GM12891 (cell line): ENCODE measurements around the gene KLRC2. TPM values are rescaled to one million over a fixed set of nuclear protein-coding genes. Genes with fewer than 3 reads are reported as not detected.
"Not testable (repeated sequence)": the region's sequence is repeated elsewhere in the genome, so short reads cannot be mapped to it uniquely, and the experiment has no call there.

Experiments
- DNase-seq: peaks from one replicate; pipeline ENCODE4 v3.0.0; 2011; ENCODE audit warnings: low spot score; ENCODE audit not compliant: insufficient read length
- FAIRE-seq: peaks from 2 replicates; lab custom pipeline; 2011; peaks lifted over from hg19 to GRCh38; lab: Jason Lieb, UNC
- PAX5 ChIP-seq: IDR thresholded peaks from 2 replicates; pipeline ENCODE4 v1.6.1; 2011; ENCODE audit warnings: low read length, moderate library complexity, mild to moderate bottlenecking; ENCODE audit not compliant: insufficient read depth, severe bottlenecking
- POLR2A ChIP-seq: IDR thresholded peaks from 2 replicates; pipeline ENCODE4 v1.6.1; 2011; ENCODE audit warnings: low read depth, low read length, control low read depth
- POLR2AphosphoS5 ChIP-seq: IDR thresholded peaks from 2 replicates; pipeline ENCODE4 v1.6.1; 2011; ENCODE audit warnings: low read depth, low read length, control low read depth
- POU2F2 ChIP-seq: IDR thresholded peaks from 2 replicates; pipeline ENCODE4 v1.6.1; 2011; ENCODE audit warnings: low read depth, mild to moderate bottlenecking, control low read depth, low read length, moderate library complexity
- SPI1 ChIP-seq: IDR thresholded peaks from 2 replicates; pipeline ENCODE4 v1.6.1; 2011; ENCODE audit warnings: low read depth, low read length, control low read depth
- TAF1 ChIP-seq: IDR thresholded peaks from 2 replicates; pipeline ENCODE4 v1.6.1; 2011; ENCODE audit warnings: low read depth, low read length, control low read depth
- polyA plus RNA-seq: library from polyadenylated mRNA; unstranded; fragments of >200 nt; gene quantifications from one replicate; pipeline ENCODE4 v1.2.1, GENCODE V29; 2012; ENCODE audit warnings: low read depth, missing spikeins, inconsistent platforms; ENCODE audit not compliant: missing spikeins

KLRC2 gene
- not detected for polyA plus RNA-seq

DNA sequence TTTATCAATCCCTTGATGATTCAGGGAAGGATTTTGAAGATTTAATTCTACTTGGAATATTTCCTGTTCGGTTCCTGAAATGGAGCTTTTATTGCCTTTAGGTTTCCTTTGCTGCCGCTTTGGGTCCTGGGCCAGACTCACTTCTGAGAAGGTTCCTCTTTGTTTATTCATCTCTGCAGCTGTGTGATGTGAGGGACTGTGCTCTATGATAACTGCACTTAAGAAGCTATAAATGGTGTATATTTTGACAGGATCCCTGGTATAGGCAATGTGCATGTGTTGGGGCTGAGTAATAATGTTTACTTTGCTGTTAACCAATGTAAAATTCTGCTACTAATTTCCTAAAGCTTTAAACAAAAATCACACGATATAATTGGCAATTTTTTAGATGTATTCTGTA is at the start of gene KLRC2:
TSS of gene KLRC2 (minus strand) at position 195 of the 400 bp plus-strand sequence. CDS start at position 171, 24 bp downstream.
- not testable (repeated sequence) for FAIRE-seq, DNase-seq

- FAIRE-seq, DNase-seq: not testable (repeated sequence)
Observed at GRCh38 chr12:10481901-10482300, 46.1 kb upstream of the KLRC2 start.

DNA sequence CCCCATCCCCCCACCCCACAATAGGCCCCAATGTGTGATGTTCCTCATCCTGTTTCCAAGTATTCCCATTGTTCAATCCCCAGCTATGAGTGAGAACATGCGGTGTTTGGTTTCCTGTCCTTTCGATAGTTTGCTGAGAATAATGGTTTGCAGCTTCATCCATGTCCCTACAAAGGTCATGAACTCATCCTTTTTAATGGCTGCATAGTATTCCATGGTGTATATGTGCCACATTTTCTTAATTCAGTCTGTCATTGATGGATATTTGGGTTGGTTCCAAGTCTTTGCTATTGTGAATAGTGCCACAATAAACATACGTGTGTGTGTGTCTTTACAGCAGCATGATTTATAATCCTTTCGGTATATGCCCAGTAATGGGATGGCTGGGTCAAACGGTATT is 37.0 kb upstream of the KLRC2 start:
- not testable (repeated sequence) for FAIRE-seq, DNase-seq

- TF ChIP-seq TAF1 (no peak), POLR2A (no peak), POU2F2 (no peak), POLR2AphosphoS5 (no peak), PAX5 (no peak), SPI1 (no peak)
- FAIRE-seq: no peak
- no peak for DNase-seq
Observed at GRCh38 chr12:10469701-10470100, 33.9 kb upstream of the KLRC2 start.

GRCh38 chr12:10466311-10466710 is 30.5 kb upstream of the KLRC2 start:
- TF ChIP-seq POLR2A (no peak), POLR2AphosphoS5 (no peak), POU2F2 (no peak), PAX5 (no peak), TAF1 (no peak), SPI1 (no peak)
- FAIRE-seq (no peak), DNase-seq (no peak)

- TF ChIP-seq SPI1 (no peak), PAX5 (no peak), POLR2AphosphoS5 (no peak), POLR2A (no peak), POU2F2 (no peak), TAF1 (no peak)
- FAIRE-seq (no peak), DNase-seq (no peak)
Observed at GRCh38 chr12:10457760-10458159, 21.9 kb upstream of the KLRC2 start.

- TF ChIP-seq POU2F2 (no peak), SPI1 (no peak), TAF1 (no peak), POLR2AphosphoS5 (no peak), PAX5 (no peak), POLR2A (no peak)
- DNase-seq (no peak), FAIRE-seq (no peak)
Observed at GRCh38 chr12:10456856-10457255, 21.0 kb upstream of the KLRC2 start.

GRCh38 chr12:10455766-10456165 is 20.0 kb upstream of the KLRC2 start:
- FAIRE-seq (no peak), DNase-seq (no peak)
- no peak for TF ChIP-seq POLR2AphosphoS5
- no peak for TF ChIP-seq POU2F2
- TF ChIP-seq TAF1: no peak
- TF ChIP-seq PAX5: no peak
- TF ChIP-seq POLR2A: no peak
- TF ChIP-seq SPI1: no peak

DNA sequence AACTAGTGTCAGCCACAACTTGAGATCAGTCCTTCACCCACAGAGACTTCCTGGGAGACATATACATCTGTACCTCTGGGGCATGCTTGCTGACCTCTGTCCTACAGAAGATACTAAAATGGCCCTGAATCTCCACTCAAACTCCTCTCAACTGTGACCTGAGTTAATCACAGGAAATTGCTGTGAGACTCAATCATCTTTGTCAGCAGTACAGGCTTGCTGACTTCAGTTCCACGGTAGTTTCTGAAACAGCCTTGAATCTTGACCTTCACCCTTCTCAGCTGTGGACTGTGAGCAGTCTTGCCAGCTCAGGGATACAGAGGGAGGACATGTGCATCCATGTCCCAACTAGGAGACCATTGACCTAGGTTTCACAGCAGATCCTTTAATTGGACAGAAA is 18.7 kb upstream of the KLRC2 start:
- DNase-seq (no peak), FAIRE-seq (no peak)

DNA sequence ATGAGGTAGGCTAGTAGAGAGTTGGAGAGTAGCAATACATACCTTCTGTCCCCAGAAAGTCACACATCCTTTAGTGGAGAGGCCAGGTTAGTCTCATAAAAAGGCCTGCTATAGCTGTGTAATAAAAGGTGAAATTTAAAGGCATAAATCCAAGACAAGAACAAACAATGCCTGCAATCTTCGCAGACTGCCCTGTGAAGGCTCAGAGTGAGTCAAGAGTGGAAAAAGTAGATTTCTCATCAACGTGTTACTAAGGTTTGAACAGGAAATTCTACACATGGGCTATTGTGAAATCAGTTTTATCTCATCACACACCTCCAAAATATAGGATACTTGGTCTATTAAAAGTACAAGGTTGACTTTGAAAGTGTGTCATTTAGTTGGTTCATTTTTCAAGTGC is 17.3 kb upstream of the KLRC2 start, which contains the start of gene KLRC1:
TSS of gene KLRC1 (minus strand) at position 222 of the 400 bp plus-strand sequence. CDS start 2,221 bp downstream, outside the sequence.
- FAIRE-seq (no peak), DNase-seq (no peak)
- no peak for TF ChIP-seq TAF1
- TF ChIP-seq POLR2A: no peak
- no peak for TF ChIP-seq SPI1
- TF ChIP-seq PAX5: no peak
- TF ChIP-seq POLR2AphosphoS5: no peak
- TF ChIP-seq POU2F2: no peak

More for the DNA sequence above, 18.7 kb upstream of the KLRC2 start:
- TF ChIP-seq TAF1 (no peak), POLR2AphosphoS5 (no peak), POU2F2 (no peak), PAX5 (no peak), POLR2A (no peak), SPI1 (no peak)

- no peak for FAIRE-seq
- DNase-seq: no peak
- TF ChIP-seq PAX5: no peak
- no peak for TF ChIP-seq POLR2A
- TF ChIP-seq TAF1: no peak
- TF ChIP-seq POU2F2: no peak
- TF ChIP-seq SPI1: no peak
- no peak for TF ChIP-seq POLR2AphosphoS5
Observed at GRCh38 chr12:10448236-10448635, 12.4 kb upstream of the KLRC2 start.

- FAIRE-seq: peak; percentile 78
- DNase-seq: not testable (repeated sequence)
Observed at GRCh38 chr12:10446052-10446451, 10.2 kb upstream of the KLRC2 start.

GRCh38 chr12:10441144-10441543 is 5.3 kb upstream of the KLRC2 start:
- not testable (repeated sequence) for FAIRE-seq, DNase-seq

DNA sequence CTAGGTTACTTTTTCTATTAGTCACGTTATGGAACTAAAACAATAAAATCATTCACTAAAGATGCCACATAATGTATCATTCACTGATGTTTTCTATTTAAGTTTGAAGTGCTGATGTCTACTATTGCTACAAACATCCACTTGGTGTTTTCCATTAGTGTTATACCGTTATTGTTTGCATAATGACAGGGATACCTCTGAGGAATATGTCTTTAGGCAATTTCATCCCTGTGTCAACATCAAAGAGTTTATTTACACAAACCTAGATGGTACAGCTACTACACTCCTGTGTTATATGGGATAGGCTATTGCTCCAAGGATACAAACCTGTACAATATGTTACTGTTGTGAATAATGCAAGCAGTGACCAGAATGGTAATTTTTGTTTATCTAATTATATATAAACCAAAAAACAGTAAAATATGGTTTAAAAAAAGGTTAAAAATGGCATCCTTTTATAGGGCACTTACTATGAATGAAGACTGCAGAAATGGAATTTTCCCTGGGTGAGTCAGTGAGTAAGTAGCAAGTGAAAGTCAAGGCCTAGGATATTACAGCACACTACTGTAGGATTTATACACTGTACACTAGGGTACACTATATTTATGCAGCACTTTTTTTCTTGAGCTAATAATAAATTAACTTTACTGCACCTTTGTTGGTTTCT is 3.9 kb upstream of the KLRC2 start:
- DNase-seq, FAIRE-seq: not testable (repeated sequence)
